GM12801 (cell line): ENCODE results near the gene TBXT.

Source experiments
- CTCF ChIP-seq: IDR thresholded peaks from one replicate; pipeline ENCODE4 v1.5.1; 2011; ENCODE audit warnings: control low read depth; ENCODE audit not compliant: insufficient read length; ENCODE audit errors: extremely low read depth

Gene TBXT

GRCh38 chr6:166167801-166168615 lies at the start of gene TBXT:
TSS of gene TBXT (minus strand) at chr6:166167851. CDS start at chr6:166167591, 260 bp downstream.
- TF ChIP-seq CTCF, result no peak

- TF ChIP-seq CTCF, result no peak
Observed at GRCh38 chr6:166207284-166207561, 39.6 kb upstream of the TBXT start.

DNA sequence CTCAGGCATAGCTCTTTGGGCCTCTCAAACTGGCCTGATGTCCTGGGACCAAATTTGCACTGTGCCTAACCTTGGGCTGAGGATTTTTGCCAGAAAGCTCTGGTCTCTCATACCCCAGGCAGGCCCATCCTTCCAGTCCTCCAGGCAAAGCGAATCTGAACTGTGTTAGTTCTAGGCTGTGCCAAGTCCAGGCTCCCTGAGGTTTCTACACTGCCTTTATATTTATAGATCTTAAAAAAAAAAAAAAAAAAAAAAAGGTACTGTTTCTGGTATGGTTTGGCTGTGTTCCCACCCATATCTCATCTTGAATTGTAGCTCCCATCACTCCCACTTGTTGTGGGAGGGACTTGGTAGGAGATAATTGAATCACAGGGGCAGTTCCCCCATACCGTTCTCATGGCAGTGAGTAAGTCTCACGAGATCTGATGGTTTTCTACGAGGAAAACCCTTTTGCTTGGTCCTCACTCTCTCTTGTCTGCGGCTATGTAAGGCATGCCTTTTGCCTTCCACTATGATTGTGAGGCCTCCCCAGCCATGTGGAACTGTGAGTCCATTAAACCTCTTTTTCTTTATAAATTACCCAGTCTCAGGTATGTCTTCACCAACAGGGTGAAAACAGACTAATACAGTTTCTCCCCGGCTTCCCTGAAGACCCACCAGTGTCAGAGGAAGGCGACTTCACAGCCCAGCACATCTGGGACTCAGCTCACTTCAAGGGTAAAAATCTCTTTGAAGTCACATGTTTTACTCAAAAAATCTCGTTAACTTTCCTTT lies 39.0 kb upstream of the TBXT start:
- TF ChIP-seq CTCF, result no peak

DNA sequence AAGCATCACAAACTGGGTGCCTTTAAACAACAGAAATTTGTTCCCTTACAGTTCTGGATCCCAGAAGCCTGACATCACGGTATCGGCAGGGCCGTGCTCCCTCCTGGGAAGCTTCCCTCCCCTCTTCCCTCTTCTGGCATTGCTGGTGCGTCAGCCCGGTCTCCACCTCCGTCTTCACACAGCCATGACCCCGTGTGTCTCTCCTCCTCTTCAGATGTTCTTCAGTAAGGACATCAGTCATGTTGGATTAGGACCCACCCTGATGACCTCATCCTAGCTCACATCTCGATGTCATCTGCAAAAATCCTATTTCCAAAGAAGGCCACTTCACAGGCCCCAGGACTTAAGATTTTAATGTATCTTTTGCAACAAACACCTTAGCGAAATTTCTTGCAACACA lies 38.4 kb upstream of the TBXT start:
- TF ChIP-seq CTCF, result no peak

DNA sequence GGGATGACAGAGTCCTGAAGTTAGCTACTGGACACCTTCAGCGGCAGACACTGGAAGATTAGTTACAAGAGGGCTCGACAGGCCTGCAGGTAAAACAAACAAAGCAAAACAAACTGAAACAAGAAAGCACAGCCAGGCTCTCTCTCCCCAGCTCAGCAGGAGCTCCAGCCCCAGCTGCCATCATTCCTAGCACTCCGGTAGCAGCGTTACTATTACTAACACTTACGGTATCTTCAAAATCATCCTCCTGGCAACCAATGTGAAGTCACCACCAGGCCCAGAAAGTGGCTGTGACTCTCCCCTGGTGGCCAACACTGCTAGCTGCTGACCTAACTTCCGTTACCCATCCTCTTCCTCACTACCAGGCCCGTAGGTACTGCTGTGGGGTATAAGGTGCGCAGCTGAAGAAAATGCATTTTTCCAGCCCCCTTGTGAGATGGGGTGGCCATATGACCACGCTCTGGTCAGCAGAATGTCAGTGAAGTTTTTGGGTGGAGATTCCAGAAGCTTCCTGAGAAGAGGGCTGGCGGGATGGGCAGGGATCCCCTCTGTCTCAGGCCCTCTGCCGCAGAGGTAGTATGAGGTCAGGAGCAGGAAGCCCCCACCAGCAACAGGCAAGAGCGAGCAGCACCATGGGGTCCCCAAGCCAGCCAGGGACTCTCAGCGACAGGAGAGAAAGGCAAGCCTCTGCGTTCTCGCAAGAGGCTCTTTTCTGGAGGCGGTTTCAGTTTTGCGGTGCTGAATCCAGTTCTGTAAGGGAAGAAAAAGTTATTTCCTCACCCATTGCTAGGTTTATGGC lies 37.4 kb upstream of the TBXT start:
- no peak for TF ChIP-seq CTCF

DNA sequence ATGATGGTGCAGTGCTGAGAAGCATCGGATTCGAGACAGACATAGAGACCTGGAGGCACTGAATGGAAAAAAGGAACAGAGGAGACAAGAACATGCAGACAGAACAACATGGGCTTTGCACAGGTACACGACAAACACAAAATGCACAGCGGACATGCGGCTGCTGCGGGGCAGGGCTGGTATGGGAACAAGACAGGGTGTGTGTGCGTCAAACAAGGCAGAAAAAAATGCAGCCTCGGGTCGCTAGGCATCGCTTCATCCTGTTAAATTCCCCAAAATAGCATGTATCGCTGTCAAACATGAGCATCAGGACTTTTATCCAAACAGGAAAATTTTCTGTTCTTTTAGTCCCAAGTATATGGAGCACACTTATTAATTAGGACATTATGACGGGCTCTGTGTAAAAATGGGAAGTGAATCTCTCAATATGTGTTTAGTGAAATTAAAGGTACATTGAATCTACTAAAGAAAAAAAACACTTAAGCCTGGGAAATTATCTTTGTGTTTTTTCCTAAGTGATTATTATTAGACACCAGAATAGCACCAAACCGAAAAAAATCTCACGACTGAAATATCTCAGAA lies 36.1 kb upstream of the TBXT start:
- TF ChIP-seq CTCF, result no peak
